ENCODE data around the gene MICAL3.

Gene MICAL3

DNA sequence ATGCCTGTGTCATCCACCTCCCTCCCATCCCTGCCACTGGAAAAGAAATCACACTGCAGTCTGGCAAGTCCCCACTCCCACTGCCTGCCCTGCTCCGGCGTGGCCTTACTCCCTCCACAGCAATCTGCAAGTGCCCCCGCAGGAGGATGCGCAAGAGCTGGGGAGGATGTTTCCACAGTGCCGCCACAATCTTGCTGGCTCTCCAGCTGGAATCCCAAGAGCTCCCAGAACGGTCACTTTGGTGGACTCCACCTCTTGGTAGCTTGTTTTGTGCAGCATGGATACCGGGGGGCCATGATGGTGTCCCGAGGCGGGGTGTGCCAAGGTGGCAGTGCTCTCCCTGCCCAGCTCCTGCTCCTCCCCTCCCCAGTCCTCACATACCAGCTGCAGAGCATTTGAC is 76.3 kb downstream of the MICAL3 start:
- DNase-seq (ENCODE audit: low spot score), result no peak
- H3K4me3 ChIP-seq (ENCODE audit: severe bottlenecking), result no peak overlapping the region
- TF ChIP-seq, protein P1, sequence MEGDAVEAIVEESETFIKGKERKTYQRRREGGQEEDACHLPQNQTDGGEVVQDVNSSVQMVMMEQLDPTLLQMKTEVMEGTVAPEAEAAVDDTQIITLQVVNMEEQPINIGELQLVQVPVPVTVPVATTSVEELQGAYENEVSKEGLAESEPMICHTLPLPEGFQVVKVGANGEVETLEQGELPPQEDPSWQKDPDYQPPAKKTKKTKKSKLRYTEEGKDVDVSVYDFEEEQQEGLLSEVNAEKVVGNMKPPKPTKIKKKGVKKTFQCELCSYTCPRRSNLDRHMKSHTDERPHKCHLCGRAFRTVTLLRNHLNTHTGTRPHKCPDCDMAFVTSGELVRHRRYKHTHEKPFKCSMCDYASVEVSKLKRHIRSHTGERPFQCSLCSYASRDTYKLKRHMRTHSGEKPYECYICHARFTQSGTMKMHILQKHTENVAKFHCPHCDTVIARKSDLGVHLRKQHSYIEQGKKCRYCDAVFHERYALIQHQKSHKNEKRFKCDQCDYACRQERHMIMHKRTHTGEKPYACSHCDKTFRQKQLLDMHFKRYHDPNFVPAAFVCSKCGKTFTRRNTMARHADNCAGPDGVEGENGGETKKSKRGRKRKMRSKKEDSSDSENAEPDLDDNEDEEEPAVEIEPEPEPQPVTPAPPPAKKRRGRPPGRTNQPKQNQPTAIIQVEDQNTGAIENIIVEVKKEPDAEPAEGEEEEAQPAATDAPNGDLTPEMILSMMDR (IDR thresholded peaks at IDR 0.05; ENCODE audit: poor library complexity, severe bottlenecking), result no peak
- ATAC-seq (ENCODE audit: low read depth), result no peak
- no peak overlapping the region for H3K27ac ChIP-seq (ENCODE audit: poor library complexity, severe bottlenecking)
- H3K9me3 ChIP-seq (ENCODE audit: severe bottlenecking), result no peaks in the 10 kb centered on the region
- no peaks in the 10 kb centered on the region for H3K36me3 ChIP-seq (ENCODE audit: low read depth)
- peaks cover 39% of the 10 kb centered on the region for H3K4me1 ChIP-seq (ENCODE audit: insufficient read depth, poor library complexity, severe bottlenecking)
- H3K27me3 ChIP-seq (ENCODE audit: insufficient read depth, poor library complexity, severe bottlenecking), result no peaks in the 10 kb centered on the region

DNA sequence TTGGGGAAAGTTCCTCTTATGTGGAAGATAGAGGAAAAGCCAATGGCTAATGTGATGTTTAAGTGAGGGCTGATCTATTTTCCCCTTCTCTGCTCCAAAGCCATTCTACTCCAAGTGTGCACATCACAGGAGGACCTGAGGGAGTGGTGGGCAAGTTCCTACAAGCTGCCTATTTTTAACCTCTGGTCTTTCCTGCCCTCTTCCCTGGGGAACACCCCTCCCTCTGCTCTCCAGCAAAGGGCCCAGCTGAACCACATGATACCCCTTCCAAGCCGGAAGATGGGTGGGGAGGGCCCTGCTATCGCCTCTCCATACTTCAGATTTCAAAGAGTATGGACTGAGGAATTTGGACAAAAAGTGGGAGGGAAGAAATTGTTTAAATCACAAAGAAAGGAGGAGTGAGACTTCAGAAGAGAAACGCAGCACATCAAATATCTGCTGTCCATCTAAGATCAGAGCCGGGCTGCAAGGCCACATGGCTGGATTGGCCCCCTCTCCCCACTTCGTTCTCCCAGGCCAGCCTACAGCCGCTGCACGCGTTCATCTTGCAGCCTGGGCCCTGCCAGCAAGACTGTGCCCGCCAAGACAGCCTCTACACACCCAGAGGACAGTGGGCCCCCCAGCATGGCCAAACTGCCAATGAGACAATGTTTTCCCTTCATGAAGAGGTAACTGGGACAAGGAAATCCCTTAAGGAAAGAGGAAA is 77.5 kb downstream of the MICAL3 start:
- DNase-seq (ENCODE audit: low spot score) (no peak), ATAC-seq (ENCODE audit: low read depth) (peak; percentile 56; the same call in 2 of the 3 replicates)
- peaks cover 39% of the 10 kb centered on the region for H3K4me1 ChIP-seq (ENCODE audit: insufficient read depth, poor library complexity, severe bottlenecking)
- TF ChIP-seq, protein P1 (IDR thresholded peaks at IDR 0.05; ENCODE audit: poor library complexity, severe bottlenecking), result no peak
- H3K27ac ChIP-seq (ENCODE audit: poor library complexity, severe bottlenecking), result peak overlapping the region; percentile 41
- H3K4me3 ChIP-seq (ENCODE audit: severe bottlenecking), result no peak overlapping the region
- H3K9me3 ChIP-seq (ENCODE audit: severe bottlenecking), result no peaks in the 10 kb centered on the region
- H3K27me3 ChIP-seq (ENCODE audit: insufficient read depth, poor library complexity, severe bottlenecking), result no peaks in the 10 kb centered on the region
- H3K36me3 ChIP-seq (ENCODE audit: low read depth), result no peaks in the 10 kb centered on the region

DNA sequence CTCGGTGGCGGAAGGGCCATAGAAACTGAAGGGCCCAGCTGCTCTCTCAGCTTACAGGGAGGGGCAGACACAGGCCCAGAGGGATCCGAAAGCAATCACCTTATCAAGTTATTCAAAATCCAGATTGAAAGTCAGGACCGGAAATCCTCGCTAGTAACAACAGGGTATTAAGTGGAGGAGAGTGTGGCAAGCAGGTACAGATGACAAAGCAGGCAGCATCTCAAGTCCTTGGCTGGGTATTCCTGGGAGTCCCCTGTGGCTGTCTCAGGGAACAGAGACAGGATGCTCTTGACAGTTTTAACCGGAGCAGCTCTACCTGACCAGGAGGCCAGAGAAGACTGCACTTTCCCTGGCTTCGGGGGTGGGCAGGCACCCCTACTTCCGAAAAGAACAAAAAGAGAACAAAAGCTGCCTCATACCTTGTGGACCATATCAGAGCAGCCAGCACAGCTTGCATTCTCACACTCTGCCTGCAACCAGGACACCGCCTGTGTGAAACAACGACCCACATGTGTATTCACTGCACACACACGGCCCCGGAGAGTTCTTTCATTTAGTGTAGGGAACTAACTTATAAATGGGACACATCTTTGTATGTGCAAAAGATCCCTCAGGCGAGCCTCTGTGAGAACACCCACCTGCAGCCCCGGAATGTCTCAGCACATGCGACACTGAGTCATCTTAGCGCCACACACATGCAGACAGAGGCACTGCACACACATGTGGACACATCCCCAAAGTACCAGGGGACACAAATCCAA is 78.3 kb downstream of the MICAL3 start:
- no peaks in the 10 kb centered on the region for H3K27me3 ChIP-seq (ENCODE audit: insufficient read depth, poor library complexity, severe bottlenecking)
- no peak overlapping the region for H3K4me3 ChIP-seq (ENCODE audit: severe bottlenecking)
- H3K36me3 ChIP-seq (ENCODE audit: low read depth), result no peaks in the 10 kb centered on the region
- DNase-seq (ENCODE audit: low spot score) (no peak), ATAC-seq (ENCODE audit: low read depth) (peak; percentile 3; the same call in 1 of the 3 replicates)
- H3K4me1 ChIP-seq (ENCODE audit: insufficient read depth, poor library complexity, severe bottlenecking), result peaks cover 36% of the 10 kb centered on the region
- H3K9me3 ChIP-seq (ENCODE audit: severe bottlenecking), result no peaks in the 10 kb centered on the region
- peak overlapping the region; percentile 41 for H3K27ac ChIP-seq (ENCODE audit: poor library complexity, severe bottlenecking)
- TF ChIP-seq, protein P1 (IDR thresholded peaks at IDR 0.05; ENCODE audit: poor library complexity, severe bottlenecking), result peak; percentile 7

DNA sequence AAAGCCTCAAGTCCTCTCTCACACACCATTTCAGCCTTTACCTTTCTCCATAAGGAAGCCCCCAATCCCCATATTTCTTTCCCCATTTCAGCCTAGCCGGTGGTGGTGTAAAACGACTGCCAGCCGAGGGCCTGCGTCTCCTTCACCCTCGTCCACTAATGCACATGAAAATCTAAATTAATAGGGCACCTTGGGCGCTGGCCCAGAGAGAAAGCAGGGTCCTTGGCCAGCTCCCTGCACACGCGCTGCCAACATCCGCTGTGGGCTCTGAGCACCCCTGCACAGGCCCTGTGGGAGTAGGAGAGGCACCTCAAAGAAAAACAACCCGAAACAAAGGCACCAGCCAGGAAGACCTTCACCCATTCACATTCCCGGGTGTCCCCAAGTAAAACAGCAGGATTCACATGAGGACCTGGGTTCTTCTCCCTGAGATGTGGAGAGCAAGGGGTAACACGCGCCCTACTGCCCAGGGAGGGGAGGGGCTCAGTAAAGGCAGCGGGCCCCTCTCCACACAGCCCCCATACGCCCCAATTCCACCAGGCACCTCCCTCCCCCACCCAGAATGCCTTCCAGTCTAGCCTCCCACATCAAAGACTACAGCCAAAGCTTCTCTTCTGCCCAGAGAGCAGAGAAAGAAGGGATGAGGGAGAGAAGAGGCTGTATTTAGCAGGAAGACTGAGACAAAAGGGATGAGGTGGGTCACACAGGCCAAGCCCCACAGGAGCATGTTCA is 79.0 kb downstream of the MICAL3 start:
- H3K27me3 ChIP-seq (ENCODE audit: insufficient read depth, poor library complexity, severe bottlenecking), result no peaks in the 10 kb centered on the region
- no peak overlapping the region for H3K4me3 ChIP-seq (ENCODE audit: severe bottlenecking)
- H3K36me3 ChIP-seq (ENCODE audit: low read depth), result no peaks in the 10 kb centered on the region
- peaks cover 28% of the 10 kb centered on the region for H3K4me1 ChIP-seq (ENCODE audit: insufficient read depth, poor library complexity, severe bottlenecking)
- TF ChIP-seq, protein P1 (IDR thresholded peaks at IDR 0.05; ENCODE audit: poor library complexity, severe bottlenecking), result no peak
- no peaks in the 10 kb centered on the region for H3K9me3 ChIP-seq (ENCODE audit: severe bottlenecking)
- ATAC-seq (ENCODE audit: low read depth) (no peak), DNase-seq (ENCODE audit: low spot score) (no peak)
- peak overlapping the region; percentile 41 for H3K27ac ChIP-seq (ENCODE audit: poor library complexity, severe bottlenecking)
